HepG2 (cell line): ENCODE measurements around the gene NEURL3. TPM values are rescaled to one million over a fixed set of nuclear protein-coding genes. Genes with fewer than 3 reads are reported as not detected.

ENCODE experiments used
- ATF2 ChIP-seq: sonication (generic); formaldehyde crosslinking; IDR thresholded peaks from 2 replicates; pipeline ENCODE4 v1.4.0; 2020; ENCODE audit warnings: missing genetic modification reagents
- CCAR2 ChIP-seq: fragments of 200-400 bp; formaldehyde crosslinking; optimal IDR thresholded peaks from 2 replicates; pipeline ENCODE3; 2018; ENCODE audit warnings: low read depth, mild to moderate bottlenecking, low read length, moderate library complexity
- HNF1B ChIP-seq: sonication (generic); formaldehyde crosslinking; IDR thresholded peaks from 2 replicates; pipeline ENCODE4 v1.5.1; 2020; ENCODE audit warnings: mild to moderate bottlenecking, moderate library complexity, missing genetic modification reagents
- HOMEZ ChIP-seq: IDR thresholded peaks from 2 replicates; pipeline ENCODE4 v1.6.1; 2016; ENCODE audit warnings: low read depth
- SALL1 ChIP-seq: sonication (generic); formaldehyde crosslinking; IDR thresholded peaks from 2 replicates; pipeline ENCODE4 v1.8.0; 2022; ENCODE audit warnings: mild to moderate bottlenecking, missing genetic modification reagents
- SAP130 ChIP-seq: IDR thresholded peaks from 2 replicates; pipeline ENCODE4 v1.6.1; 2016; ENCODE audit warnings: low read depth
- SIN3B ChIP-seq: fragments of 150-350 bp; IDR thresholded peaks from 2 replicates; pipeline ENCODE4 v1.6.1; 2014; ENCODE audit warnings: low read length
- TFAP4 ChIP-seq: sonication (generic); IDR thresholded peaks from 2 replicates; pipeline ENCODE4 v1.6.1; 2016; ENCODE audit warnings: low read depth, borderline replicate concordance
- ZFX ChIP-seq: sonication (generic); formaldehyde crosslinking; IDR thresholded peaks from 2 replicates; pipeline ENCODE4 v1.4.0; 2020; ENCODE audit warnings: mild to moderate bottlenecking, low read depth, missing genetic modification reagents, moderate library complexity
- ZNF124 ChIP-seq: sonication (generic); formaldehyde crosslinking; IDR thresholded peaks from 2 replicates; pipeline ENCODE4 v1.4.0; 2020; ENCODE audit warnings: missing genetic modification reagents
- ZNF136 ChIP-seq: sonication (generic); formaldehyde crosslinking; IDR thresholded peaks from 2 replicates; pipeline ENCODE4 v1.8.1; 2022; ENCODE audit warnings: low read depth, mild to moderate bottlenecking, moderate library complexity, missing genetic modification reagents
- ZNF260 ChIP-seq: sonication (generic); formaldehyde crosslinking; IDR thresholded peaks from 2 replicates; pipeline ENCODE4 v1.4.0; 2020; ENCODE audit warnings: missing genetic modification reagents, low read depth, mild to moderate bottlenecking, borderline replicate concordance
- ZNF281 ChIP-seq: sonication (generic); formaldehyde crosslinking; IDR thresholded peaks from 2 replicates; pipeline ENCODE4 v1.4.0; 2020; ENCODE audit warnings: missing genetic modification reagents, borderline replicate concordance
- ZNF512B ChIP-seq: sonication (generic); formaldehyde crosslinking; IDR thresholded peaks from 2 replicates; pipeline ENCODE4 v1.5.1; 2020; ENCODE audit warnings: missing genetic modification reagents, mild to moderate bottlenecking, borderline replicate concordance
- ZNF747 ChIP-seq: sonication (generic); formaldehyde crosslinking; IDR thresholded peaks from 2 replicates; pipeline ENCODE4 v1.8.1; 2023; ENCODE audit warnings: missing genetic modification reagents, mild to moderate bottlenecking, borderline replicate concordance
- polyA plus RNA-seq, 8 experiments: library from polyadenylated mRNA; depleted of rRNA in 3 of 8; stranded (reverse) in 7 of 8; unstranded in 1 of 8; fragments of >200 nt; fragmentation: Illumina TruSeq in 4 of 8; extraction: Trizol in 4 of 8; gene quantifications; 2 replicates each; pipeline versions ENCODE4 v1.2.1 to v1.2.3, GENCODE V29; 2011 to 2016; ENCODE audit warnings: low read depth in 4 of 8, missing spikeins in 1 of 8, mixed read lengths in 1 of 8; ENCODE audit not compliant: insufficient read depth in 1 of 8
- total RNA-seq, 5 experiments: library from RNA; depleted of rRNA; stranded (reverse); fragments of >200 nt; fragmentation: Illumina TruSeq; extraction: Trizol; gene quantifications; 2 replicates each; pipeline ENCODE4 v1.2.3, GENCODE V29; 2016; ENCODE audit warnings: low read depth in 1 of 5

NEURL3 gene
- total and polyA plus RNA-seq, 2 of the 13 experiments (the other 11 are each of a cell fraction or from before 2014, with no cell fraction given), result 0.16 to 1.2 TPM

GRCh38 chr2:96505231-96505889 is at the start of gene NEURL3 (continued):
- TF ChIP-seq ZNF281 (CRISPR knock-in tag) (no peak), ZFX (CRISPR knock-in tag) (peak; percentile 43; the same call in 1 of the 2 replicates), SALL1 (CRISPR knock-in tag) (peak; percentile 18; the same call in 1 of the 2 replicates), ZNF136 (CRISPR knock-in tag) (0 out of 2 replicates have a peak, but pooled peaks have one; percentile 29), ZNF747 (no peak), HOMEZ (CRISPR knock-in tag) (peak; percentile 43; the same call in 1 of the 2 replicates), SIN3B (no peak), ZNF124 (CRISPR knock-in tag) (peak; percentile 65; the same call in 1 of the 2 replicates), ZNF512B (0 out of 2 replicates have a peak, but pooled peaks have one; percentile 26), CCAR2 (no peak), ATF2 (CRISPR knock-in tag) (0 out of 2 replicates have a peak, but pooled peaks have one; percentile 15), SAP130 (CRISPR knock-in tag) (peak; percentile 45; the same call in 1 of the 2 replicates), ZNF260 (no peak), HNF1B (CRISPR knock-in tag) (peak; percentile 86; the same call in 1 of the 2 replicates), TFAP4 (peak; percentile 6; the same call in 1 of the 2 replicates)
